Measurements from ENCODE around the gene ITPRIP. TPM values are rescaled to one million over a fixed set of nuclear protein-coding genes. Genes with fewer than 3 reads are reported as not detected.

The ITPRIP gene
- total and polyA plus RNA-seq, 2 of the 8 experiments (the other 6 are each of a cell fraction or from before 2014, with no cell fraction given): 15.3 to 16.9 TPM

DNA sequence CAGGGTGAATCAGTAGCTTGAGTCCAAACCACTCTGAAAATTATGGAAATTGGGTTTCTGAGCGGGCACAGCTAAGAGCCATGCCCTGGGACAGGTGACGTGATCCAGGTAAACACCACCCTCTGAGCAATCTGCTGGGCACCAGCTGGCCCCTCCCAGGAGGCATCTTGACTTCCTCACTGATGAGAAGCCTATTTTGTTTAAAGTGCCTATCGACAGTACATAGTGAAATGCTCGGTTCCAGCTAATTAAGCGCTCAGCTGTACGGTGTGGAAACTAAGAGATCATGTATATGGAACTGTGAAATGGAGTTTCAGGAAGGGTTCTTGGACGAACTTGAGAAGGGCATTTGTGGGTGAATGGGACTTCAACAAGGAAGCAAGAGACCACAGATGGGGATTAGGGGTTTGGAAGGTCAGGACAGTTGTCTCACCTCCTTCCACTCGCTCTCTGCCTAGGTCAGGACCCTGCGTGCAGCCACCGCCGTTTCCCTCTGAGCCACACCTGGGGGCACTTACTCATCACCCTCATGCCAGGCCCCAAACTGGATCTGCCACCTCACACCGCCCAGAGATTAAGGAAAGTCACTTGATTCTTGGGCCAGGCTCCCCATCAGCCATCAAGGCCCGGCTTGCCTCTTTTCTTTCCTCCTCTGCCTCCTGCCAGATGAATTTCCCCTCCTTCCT lies 3.2 kb downstream of the ITPRIP start:
- no peak overlapping the region for H3K56ac ChIP-seq (replicated peaks; ENCODE audit: insufficient read length, low read depth, low read length)
- H4K5ac ChIP-seq (ENCODE audit: insufficient read length, low read depth, low read length): no peak overlapping the region
- H3K9me3 ChIP-seq (ENCODE audit: insufficient read depth in 2 of 2, low read depth in 1 of 2, low read length in 1 of 2): no peaks in the 10 kb centered on the region
- H3K14ac ChIP-seq (ENCODE audit: insufficient read length): no peak overlapping the region
- H4K20me1 ChIP-seq (replicated peaks in 1 of 2; ENCODE audit: control insufficient read depth in 1 of 2, insufficient read depth in 2 of 2, low read length in 2 of 2): peaks cover 4 to 9% of the 10 kb centered on the region in 2 experiments
- H2BK120ac ChIP-seq (replicated peaks; ENCODE audit: low read depth, low read length): no peak overlapping the region
- H3K4ac ChIP-seq (replicated peaks; ENCODE audit: insufficient read length, low read depth, low read length): no peak overlapping the region
- H3K79me2 ChIP-seq (ENCODE audit: control insufficient read depth in 1 of 2, insufficient read depth in 2 of 2, low read length in 2 of 2): peaks cover 19 to 72% of the 10 kb centered on the region in 2 experiments
- H3K4me2 ChIP-seq (ENCODE audit: insufficient read depth in 1 of 2, low read depth in 2 of 2, low read length in 2 of 2): no peak overlapping the region
- no peak overlapping the region for H2BK12ac ChIP-seq (ENCODE audit: low read depth, low read length)
- H3K23me2 ChIP-seq (ENCODE audit: low read depth, low read length): peaks cover 18% of the 10 kb centered on the region
- H3K27me3 ChIP-seq (replicated peaks in 1 of 4; ENCODE audit: control insufficient read depth in 3 of 4, extremely low read depth in 1 of 4, insufficient read depth in 3 of 4, low read length in 3 of 4): peaks cover 0 to 2% (median 0%) of the 10 kb centered on the region in 4 experiments; a peak in 1 of 7 replicates
- POLR2A ChIA-PET (ENCODE audit: partially characterized antibody): interaction anchor here (0.6 to 1.0 kb wide), 2 partner anchors 12 to 1072 kb away, joined by 3 read pairs; no protein-coding TSS in a partner anchor
- no peak overlapping the region for H2BK15ac ChIP-seq (ENCODE audit: low read length)
- no peak overlapping the region for H4K91ac ChIP-seq (replicated peaks; ENCODE audit: insufficient read length, low read length)
- CTCF ChIA-PET (ENCODE audit: partially characterized antibody): interaction anchor here (0.8 to 7.3 kb wide), 10 partner anchors 11 to 245 kb away, joined by 3 to 86 read pairs (median 6); no protein-coding TSS in a partner anchor
- H3K79me1 ChIP-seq (ENCODE audit: low read depth, low read length): peaks cover 24% of the 10 kb centered on the region
- no peak overlapping the region for H3K4me3 ChIP-seq (ENCODE audit: extremely low read depth in 1 of 4, insufficient read depth in 2 of 4, low read depth in 3 of 4, low read length in 4 of 4)
- no peak overlapping the region for H2AFZ ChIP-seq (ENCODE audit: low read length)
- no peaks in the 10 kb centered on the region for H3K36me3 ChIP-seq (ENCODE audit: control insufficient read depth in 2 of 4, insufficient read depth in 4 of 4, low read length in 3 of 4)
- no peak overlapping the region for H3K27ac ChIP-seq (ENCODE audit: low read depth, low read length)
- H3K18ac ChIP-seq (ENCODE audit: extremely low read depth, low read length): no peak overlapping the region
- 93% methylated on average over 13 of the region's 13 CpGs; no CpG with 5 or more reads in 1 of the 2 experiments for WGBS, 2 experiments (ENCODE audit: extremely low coverage in 1 of 2, insufficient coverage in 1 of 2, insufficient read length in 1 of 2, insufficient replicate concordance in 2 of 2, low coverage in 1 of 2, low lambda C conversion rate in 2 of 2, missing lambda C conversion rate in 1 of 2)
- peaks cover 34 to 61% (median 45%) of the 10 kb centered on the region in 4 experiments for H3K4me1 ChIP-seq (replicated peaks in 1 of 4; ENCODE audit: control insufficient read depth in 3 of 4, insufficient read depth in 4 of 4, low read length in 3 of 4)
- H3K9ac ChIP-seq (replicated peaks in 1 of 4; ENCODE audit: extremely low read depth in 1 of 4, low read depth in 3 of 4, low read length in 3 of 4): no peak overlapping the region
- no peak overlapping the region; the same call in 1 of the 2 replicates for H4K8ac ChIP-seq (ENCODE audit: extremely low read depth, insufficient read depth, low read length)
- no peak overlapping the region for H3K23ac ChIP-seq (ENCODE audit: insufficient read length)
- FAIRE-seq (no peak), DNase-seq (ENCODE audit: low read depth in 1 of 2, low spot score in 2 of 2) (no peak)
- peak overlapping the region; percentile 27; the same call in 1 of the 2 replicates for H2BK20ac ChIP-seq (ENCODE audit: low read length)
- H2AK5ac ChIP-seq (ENCODE audit: low read depth, low read length): 0 out of 2 replicates have a peak overlapping the region, but pooled peaks have one; percentile 46
- H2BK5ac ChIP-seq (ENCODE audit: low read depth, low read length): no peak overlapping the region
- no peak for TF ChIP-seq MAFK (IDR thresholded peaks at IDR 0.05; ENCODE audit: low read depth, low read length)
- TF ChIP-seq SP1 (IDR thresholded peaks at IDR 0.05; ENCODE audit: low read depth, low read length): no peak
- TF ChIP-seq MAX (IDR thresholded peaks at IDR 0.05): no peak
- no peak for TF ChIP-seq CTBP2 (IDR thresholded peaks at IDR 0.05; ENCODE audit: borderline replicate concordance, insufficient read depth, insufficient read length, low read length)
- TF ChIP-seq SIRT6 (IDR thresholded peaks at IDR 0.05; ENCODE audit: low read length): no peak
- no peak for TF ChIP-seq NANOG (IDR thresholded peaks at IDR 0.05; ENCODE audit: insufficient read depth, low read depth, low read length, poor library complexity, severe bottlenecking)
- TF ChIP-seq SIX5 (IDR thresholded peaks at IDR 0.05; ENCODE audit: low read depth, low read length): no peak
- no peak for TF ChIP-seq ASH2L (IDR thresholded peaks at IDR 0.05; ENCODE audit: low read length)
- TF ChIP-seq NRF1 (IDR thresholded peaks at IDR 0.05; ENCODE audit: low read depth, low read length): no peak
- no peak for TF ChIP-seq CEBPB (IDR thresholded peaks at IDR 0.05; ENCODE audit: low read depth, low read length)
- no peak for TF ChIP-seq RAD21 (IDR thresholded peaks at IDR 0.05 in 1 of 2, conservative IDR thresholded peaks at IDR 0.05 in 1 of 2; ENCODE audit: low read depth in 2 of 2, low read length in 2 of 2)

Data from H1 (cell line).